SH-SY5Y (cell line): ENCODE measurements around the gene MLXIPL.

Experiments used
- GATA2 ChIP-seq: IDR thresholded peaks from 2 replicates; pipeline ENCODE4 v1.6.1; 2011; ENCODE audit warnings: mild to moderate bottlenecking, low read depth, low read length
- GATA3 ChIP-seq: IDR thresholded peaks from 2 replicates; pipeline ENCODE4 v1.6.1; 2011; ENCODE audit warnings: low read depth, mild to moderate bottlenecking, low read length, moderate library complexity

GRCh38 chr7:73578342-73579128, 45.8 kb downstream of the MLXIPL start, which contains the start of gene TBL2:
- TF ChIP-seq GATA2 (no peak), GATA3 (no peak)
